HCT116 (cell line): ENCODE data around the gene DIPK1A. TPM values are rescaled to one million over a fixed set of nuclear protein-coding genes. Genes with fewer than 3 reads are reported as not detected.

Source experiments
- ATAC-seq: fragments of 200-7000 bp; cut with Tn5 transposase; 2 replicates; pipeline ENCODE4 v1.9.1; 2020; ENCODE audit warnings: mild to moderate bottlenecking, moderate library complexity
- BruUV-seq: library from RNA; stranded (reverse); fragments of 400-500 nt; replicated peaks from 2 replicates; lab custom pipeline; 2021; lab: Mats Ljungman, UMichigan
- CTCF ChIA-PET: fragments of 300-600 bp; sonication (Branson Sonifier 250); formaldehyde crosslinking; loops from one replicate; lab custom pipeline; 2021; ENCODE audit warnings: antibody characterized with exemption; lab: Charles Lee
- POLR2A ChIA-PET: fragments of 300-600, 350-600 bp; sonication (Branson Sonifier 250); formaldehyde crosslinking; loops from one replicate; lab custom pipeline; 2021; ENCODE audit warnings: antibody characterized with exemption; lab: Charles Lee
- RAD21 ChIA-PET, 2 experiments: fragments of 300-600 bp; sonication (Branson Sonifier 250); formaldehyde crosslinking; loops; one replicate each; lab custom pipeline; 2023; ENCODE audit warnings: low total read pairs in 2 of 2; ENCODE audit not compliant: uncharacterized antibody in 2 of 2, unreplicated experiment in 2 of 2, low non-redundant PET in 1 of 2; lab: Charles Lee
- DNase-seq: peaks from one replicate; pipeline ENCODE4 v3.0.0-alpha.2; 2010; ENCODE audit warnings: low read depth, low spot score
- H2AFZ ChIP-seq: fragments of 200-600 bp; shearing (Covaris generic), sonication (generic); 2 replicates; pipeline ENCODE4 v1.6.1; 2017; ENCODE audit warnings: low read depth, mixed run types, mixed read lengths, antibody characterized with exemption, low read length; ENCODE audit not compliant: poor library complexity, severe bottlenecking
- H3K27ac ChIP-seq: 2 replicates; pipeline ENCODE4 v1.5.1; 2012; ENCODE audit warnings: low read depth, low read length
- H3K27me3 ChIP-seq: fragments of 200-600 bp; sonication (generic); 2 replicates; pipeline ENCODE4 v1.6.1; 2016; ENCODE audit warnings: mixed run types, low read length, mixed read lengths; ENCODE audit not compliant: insufficient read depth
- H3K36me3 ChIP-seq, 2 experiments: fragments of 200-500 bp in 1 of 2; fragments of 200-600 bp in 1 of 2; sonication (Bioruptor generic) in 1 of 2; sonication (generic) in 1 of 2; 2 replicates each; pipeline versions ENCODE4 v1.5.1 to v1.6.1; 2014 to 2016; ENCODE audit warnings: low read length in 2 of 2, inconsistent platforms in 1 of 2, mixed read lengths in 1 of 2, mixed run types in 1 of 2; ENCODE audit not compliant: insufficient read depth in 2 of 2, control insufficient read depth in 1 of 2
- H3K4me1 ChIP-seq, 2 experiments: fragments of 200-600 bp in 1 of 2; sonication (generic) in 1 of 2; 2 replicates each; pipeline versions ENCODE4 v1.5.1 to v1.6.1; 2012 to 2017; ENCODE audit warnings: low read length in 2 of 2, inconsistent platforms in 1 of 2, mild to moderate bottlenecking in 1 of 2, mixed read lengths in 1 of 2, mixed run types in 1 of 2, moderate library complexity in 1 of 2; ENCODE audit not compliant: insufficient read depth in 2 of 2, control insufficient read depth in 1 of 2
- H3K4me2 ChIP-seq: fragments of 200-600 bp; sonication (generic); 2 replicates; pipeline ENCODE4 v1.6.1; 2017; ENCODE audit warnings: mixed run types, low read length, mixed read lengths
- H3K4me3 ChIP-seq, 2 experiments: fragments of 200-600 bp in 1 of 2; sonication (generic) in 1 of 2; replicated peaks in 1 of 2; 2 replicates each; pipeline ENCODE4 v1.5.1; 2011 to 2016; ENCODE audit warnings: low read length in 2 of 2, control low read depth in 1 of 2, low read depth in 1 of 2, mild to moderate bottlenecking in 1 of 2, mixed read lengths in 1 of 2, mixed run types in 1 of 2
- H3K79me2 ChIP-seq: fragments of 200-600 bp; sonication (generic); 2 replicates; pipeline ENCODE4 v1.6.1; 2017; ENCODE audit warnings: mild to moderate bottlenecking, mixed run types, low read length, moderate library complexity, mixed read lengths; ENCODE audit not compliant: insufficient read depth
- H3K9ac ChIP-seq: fragments of 200-600 bp; sonication (generic); 2 replicates; pipeline ENCODE4 v1.6.1; 2016; ENCODE audit warnings: low read length, mixed read lengths
- H3K9me2 ChIP-seq: fragments of 200-600 bp; sonication (generic), shearing (Covaris generic); 2 replicates; pipeline ENCODE4 v1.6.1; 2017; ENCODE audit warnings: mixed run types, mild to moderate bottlenecking, moderate library complexity; ENCODE audit not compliant: insufficient read depth
- H3K9me3 ChIP-seq, 2 experiments: fragments of 200-500 bp in 1 of 2; fragments of 200-600 bp in 1 of 2; sonication (Bioruptor generic) in 1 of 2; sonication (generic) in 1 of 2; 2 replicates each; pipeline ENCODE4 v1.6.1; 2014 to 2017; ENCODE audit warnings: low read length in 2 of 2, mixed read lengths in 2 of 2, inconsistent platforms in 1 of 2, low read depth in 1 of 2, mild to moderate bottlenecking in 1 of 2, mixed run types in 1 of 2, moderate library complexity in 1 of 2; ENCODE audit not compliant: control insufficient read depth in 1 of 2, insufficient read depth in 1 of 2
- H4K20me1 ChIP-seq: fragments of 200-600 bp; sonication (generic), shearing (Covaris generic); 2 replicates; pipeline ENCODE4 v1.6.1; 2017; ENCODE audit warnings: mixed run types, mild to moderate bottlenecking, moderate library complexity; ENCODE audit not compliant: insufficient read depth
- CEBPB ChIP-seq: IDR thresholded peaks from 2 replicates; pipeline ENCODE4 v1.6.1; 2012; ENCODE audit warnings: low read depth
- EZH2 ChIP-seq: fragments of 200-600 bp; sonication (generic); IDR thresholded peaks from 2 replicates; pipeline ENCODE4 v1.6.1; 2017; ENCODE audit warnings: antibody characterized with exemption, mixed run types
- EZH2phosphoT487 ChIP-seq: fragments of 200-600 bp; IDR thresholded peaks from 2 replicates; pipeline ENCODE4 v1.6.1; 2018; ENCODE audit warnings: antibody characterized with exemption, borderline replicate concordance
- JUND ChIP-seq: IDR thresholded peaks from 2 replicates; pipeline ENCODE4 v1.6.1; 2012
- RAD21 ChIP-seq: IDR thresholded peaks from 2 replicates; pipeline ENCODE4 v1.6.1; 2012; ENCODE audit warnings: low read depth, mild to moderate bottlenecking
- YY1 ChIP-seq: IDR thresholded peaks from 2 replicates; pipeline ENCODE4 v1.6.1; 2011; ENCODE audit warnings: low read length, low read depth, moderate library complexity, mild to moderate bottlenecking; ENCODE audit not compliant: insufficient replicate concordance; ENCODE audit errors: extremely low read depth
- ZFX ChIP-seq: fragments of 450-650 bp; IDR thresholded peaks from 2 replicates; pipeline ENCODE4 v1.6.1; 2017
- intact Hi-C: fragments of 100-400 bp; cut with micrococcal nuclease; formaldehyde crosslinking; loops from 2 replicates; pipeline ENCODE4 v1.10.0; 2022
- total RNA-seq: library from RNA; stranded (reverse); gene quantifications from one replicate; pipeline ENCODE4 v1.2.1, GENCODE V29; 2021; ENCODE audit not compliant: unreplicated experiment
- TF ChIP-seq, protein P1 (sequence below): IDR thresholded peaks from 2 replicates; pipeline ENCODE4 v1.6.1; 2012
- TF ChIP-seq, protein P2 (sequence below): IDR thresholded peaks from 2 replicates; pipeline ENCODE4 v1.6.1; 2011; ENCODE audit warnings: mild to moderate bottlenecking, low read length, moderate library complexity; ENCODE audit not compliant: insufficient replicate concordance; ENCODE audit errors: extremely low read depth

The DIPK1A gene
- total RNA-seq, 1 experiment from 2014 or later, result 4.3 TPM

DNA sequence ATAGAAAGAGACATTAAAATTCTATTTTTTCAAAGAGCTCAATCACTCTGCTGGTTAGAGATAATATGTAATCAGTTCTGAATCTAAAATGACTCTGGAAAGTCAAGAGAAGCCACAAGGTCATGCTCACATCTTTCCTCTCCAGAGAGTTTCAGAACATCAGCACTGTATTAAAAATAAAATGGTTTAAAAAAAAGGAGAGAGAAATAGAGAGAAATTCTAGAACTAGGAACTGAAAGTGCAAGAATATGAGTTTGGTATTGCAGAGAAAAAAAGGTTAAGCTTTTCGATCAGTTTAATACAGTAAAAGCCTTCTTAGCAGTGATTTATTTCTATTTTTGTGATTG, 44.0 kb upstream of the DIPK1A start:
- Histone ChIP-seq H3K4me3 (no peak overlapping the region), H3K27ac (no peak overlapping the region), H3K79me2 (no peaks in the 10 kb centered on the region), H3K4me1 (peaks cover 4 to 10% of the 10 kb centered on the region in 2 experiments; a peak in 3 of 4 replicates), H3K4me2 (no peak overlapping the region), H3K9me3 (no peaks in the 10 kb centered on the region), H4K20me1 (no peaks in the 10 kb centered on the region), H3K27me3 (0 out of 2 replicates have a peak, but pooled peaks cover 4% of the 10 kb centered on the region), H3K9me2 (no peaks in the 10 kb centered on the region), H2AFZ (no peak overlapping the region), H3K36me3 (no peaks in the 10 kb centered on the region), H3K9ac (no peak overlapping the region)
- ChIA-PET RAD21 (no interaction called here), CTCF (no interaction called here), POLR2A (no interaction called here)
- TF ChIP-seq EZH2phosphoT487 (no peak), YY1 (no peak), JUND (no peak), RAD21 (no peak), ZFX (no peak)
- TF ChIP-seq, protein P1, sequence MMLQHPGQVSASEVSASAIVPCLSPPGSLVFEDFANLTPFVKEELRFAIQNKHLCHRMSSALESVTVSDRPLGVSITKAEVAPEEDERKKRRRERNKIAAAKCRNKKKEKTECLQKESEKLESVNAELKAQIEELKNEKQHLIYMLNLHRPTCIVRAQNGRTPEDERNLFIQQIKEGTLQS, result no peak
- DNase-seq, result no peak
- ATAC-seq, result no peak
- intact Hi-C loops, result no loop called here
- BruUV-seq, result no TSS peak

DNA sequence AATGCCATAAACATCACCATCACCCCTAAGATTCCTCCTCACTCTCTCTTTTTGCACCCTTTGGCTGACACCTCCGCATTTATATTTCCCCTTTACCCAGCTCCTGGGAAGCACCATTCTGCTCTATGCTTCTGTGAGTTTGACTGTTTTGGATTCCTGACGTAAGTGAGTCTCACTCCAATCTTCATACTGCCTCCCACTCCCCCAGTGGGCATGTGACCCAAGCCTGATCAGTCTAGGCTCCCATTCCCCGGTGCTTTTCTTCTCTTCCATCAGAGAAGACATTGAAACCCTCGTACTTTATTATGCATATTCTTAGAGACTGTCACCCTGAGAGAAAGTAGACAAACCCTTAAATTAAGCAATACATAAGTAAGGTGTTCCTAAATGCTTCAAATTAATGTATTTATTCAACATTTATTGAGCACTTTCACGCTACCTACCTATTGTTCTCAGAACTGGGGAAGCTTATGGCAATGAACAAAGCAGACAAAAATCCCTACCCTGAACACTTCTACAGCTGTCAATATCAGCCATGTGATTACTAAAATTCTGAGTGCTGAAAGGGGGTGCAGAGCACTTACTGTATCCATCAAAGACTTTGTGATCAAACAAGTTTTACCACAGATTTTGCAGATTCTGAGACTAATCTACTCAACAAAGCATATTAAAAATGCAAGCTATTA, 43.4 kb upstream of the DIPK1A start:
- RAD21 ChIA-PET, result no interaction called here
- no peaks in the 10 kb centered on the region for H3K36me3 ChIP-seq
- TF ChIP-seq CEBPB (no peak), EZH2 (no peak)
- TF ChIP-seq, protein P2, sequence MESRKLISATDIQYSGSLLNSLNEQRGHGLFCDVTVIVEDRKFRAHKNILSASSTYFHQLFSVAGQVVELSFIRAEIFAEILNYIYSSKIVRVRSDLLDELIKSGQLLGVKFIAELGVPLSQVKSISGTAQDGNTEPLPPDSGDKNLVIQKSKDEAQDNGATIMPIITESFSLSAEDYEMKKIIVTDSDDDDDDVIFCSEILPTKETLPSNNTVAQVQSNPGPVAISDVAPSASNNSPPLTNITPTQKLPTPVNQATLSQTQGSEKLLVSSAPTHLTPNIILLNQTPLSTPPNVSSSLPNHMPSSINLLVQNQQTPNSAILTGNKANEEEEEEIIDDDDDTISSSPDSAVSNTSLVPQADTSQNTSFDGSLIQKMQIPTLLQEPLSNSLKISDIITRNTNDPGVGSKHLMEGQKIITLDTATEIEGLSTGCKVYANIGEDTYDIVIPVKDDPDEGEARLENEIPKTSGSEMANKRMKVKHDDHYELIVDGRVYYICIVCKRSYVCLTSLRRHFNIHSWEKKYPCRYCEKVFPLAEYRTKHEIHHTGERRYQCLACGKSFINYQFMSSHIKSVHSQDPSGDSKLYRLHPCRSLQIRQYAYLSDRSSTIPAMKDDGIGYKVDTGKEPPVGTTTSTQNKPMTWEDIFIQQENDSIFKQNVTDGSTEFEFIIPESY, result no peak

More for the DNA sequence above, 43.4 kb upstream of the DIPK1A start:
- H4K20me1 ChIP-seq, result no peaks in the 10 kb centered on the region
- CTCF ChIA-PET, result no interaction called here
- ATAC-seq (no peak), DNase-seq (no peak)
- no peak overlapping the region for H3K27ac ChIP-seq
- POLR2A ChIA-PET, result no interaction called here
- no peaks in the 10 kb centered on the region for H3K9me2 ChIP-seq
- no peaks in the 10 kb centered on the region for H3K9me3 ChIP-seq
- no peak overlapping the region for H2AFZ ChIP-seq
- 0 out of 2 replicates have a peak, but pooled peaks cover 4% of the 10 kb centered on the region for H3K27me3 ChIP-seq
- H3K9ac ChIP-seq, result no peak overlapping the region
- no TSS peak for BruUV-seq
- no peaks in the 10 kb centered on the region for H3K79me2 ChIP-seq
- intact Hi-C loops, result no loop called here
- no peak overlapping the region for H3K4me2 ChIP-seq
- H3K4me1 ChIP-seq, result peaks cover 4 to 11% of the 10 kb centered on the region in 2 experiments; a peak in 3 of 4 replicates
- H3K4me3 ChIP-seq, result no peak overlapping the region
